ACC112 (cell line): Measurements from ENCODE around the gene AP3D1.
"Not testable (repeated sequence)": the region's sequence is repeated elsewhere in the genome, so short reads cannot be mapped to it uniquely, and the experiment has no call there.

Experiments used
- H2AFZ ChIP-seq: fragments of 200-600 bp; sonication (generic); one replicate; pipeline ENCODE4 v1.6.0; 2017; ENCODE audit warnings: antibody characterized with exemption, low read length; ENCODE audit not compliant: unreplicated experiment
- H3K27ac ChIP-seq: fragments of 200-600 bp; sonication (generic); 2 replicates; pipeline ENCODE4 v1.5.1; 2014; ENCODE audit warnings: low read depth, mild to moderate bottlenecking, antibody characterized with exemption, low read length, moderate library complexity
- H3K27me3 ChIP-seq: fragments of 200-600 bp; sonication (generic); 2 replicates; pipeline ENCODE4 v1.6.1; 2014; ENCODE audit warnings: mild to moderate bottlenecking, antibody characterized with exemption, low read length, moderate library complexity, mixed read lengths; ENCODE audit not compliant: insufficient read depth
- H3K36me3 ChIP-seq: fragments of 200-600 bp; sonication (generic); 2 replicates; pipeline ENCODE4 v1.6.1; 2016; ENCODE audit warnings: mild to moderate bottlenecking, antibody characterized with exemption, low read length, moderate library complexity, mixed read lengths; ENCODE audit not compliant: insufficient read depth
- H3K4me1 ChIP-seq: fragments of 200-600 bp; sonication (generic); one replicate; pipeline ENCODE4 v1.6.1; 2016; ENCODE audit warnings: low read length, mixed read lengths; ENCODE audit not compliant: insufficient read depth, unreplicated experiment, control insufficient read depth
- H3K4me3 ChIP-seq: fragments of 200-600 bp; sonication (generic); 2 replicates; pipeline ENCODE4 v1.5.1; 2014; ENCODE audit warnings: mild to moderate bottlenecking, low read depth, low read length
- H3K79me2 ChIP-seq: fragments of 200-600 bp; sonication (generic); one replicate; pipeline ENCODE4 v1.6.0; 2016; ENCODE audit warnings: low read length; ENCODE audit not compliant: control insufficient read depth, unreplicated experiment, insufficient read depth

Gene AP3D1

DNA sequence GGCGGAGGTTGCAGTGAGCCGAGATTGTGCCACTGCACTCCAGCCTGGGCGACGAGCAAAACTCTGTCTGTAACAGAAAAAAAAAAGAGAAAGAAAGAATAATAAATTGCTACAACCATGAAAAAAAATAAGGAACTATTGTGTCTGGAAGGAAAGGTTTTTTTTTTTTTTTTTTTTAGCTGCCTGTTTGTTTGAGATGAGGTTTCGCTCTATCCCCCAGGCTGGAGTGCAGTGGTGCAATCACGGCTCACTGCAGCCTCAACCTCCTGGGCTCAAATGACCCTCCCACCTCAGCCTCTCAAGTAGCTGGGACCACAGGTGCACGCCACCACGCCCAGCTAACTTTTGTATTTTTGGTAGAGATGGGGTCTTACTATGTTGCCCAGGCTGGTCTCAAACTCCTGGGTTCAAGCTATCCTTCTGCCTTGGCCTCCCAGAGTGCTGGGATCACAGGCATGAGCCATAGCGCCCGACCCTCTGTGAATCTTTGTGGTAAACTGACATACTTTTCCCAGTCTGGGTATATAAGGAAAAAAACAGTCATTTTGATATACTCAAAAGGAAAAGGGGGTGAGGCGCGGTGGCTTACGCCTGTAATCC, 59.3 kb downstream of the AP3D1 start:
- Histone ChIP-seq H3K79me2 (peaks cover 56% of the 10 kb centered on the region), H3K27ac (peak overlapping the region; percentile 83), H3K4me1 (peaks cover 43% of the 10 kb centered on the region)

DNA sequence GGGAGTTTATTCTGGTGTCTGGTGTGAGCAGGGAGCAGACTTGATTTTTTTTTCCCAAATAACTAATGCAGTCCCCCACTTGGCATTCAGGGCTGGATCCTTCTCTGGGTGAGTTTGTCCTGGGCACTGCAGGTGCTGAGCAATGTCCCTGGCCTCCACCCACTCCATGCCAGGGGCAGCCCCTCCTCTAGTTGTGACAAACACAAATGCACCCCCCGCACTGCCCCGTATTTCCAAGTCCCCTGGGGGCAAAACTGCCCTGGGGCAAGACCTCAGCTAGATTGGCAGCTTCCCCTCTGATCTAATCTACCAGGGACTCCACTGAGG, 61.7 kb downstream of the AP3D1 start:
- H3K27me3 ChIP-seq = no peaks in the 10 kb centered on the region
- H3K36me3 ChIP-seq = no peaks in the 10 kb centered on the region
- H3K4me3 ChIP-seq = peak overlapping the region; percentile 43
- H3K27ac ChIP-seq = peak overlapping the region; percentile 83
- H2AFZ ChIP-seq = no peak overlapping the region
- H3K4me1 ChIP-seq = peaks cover 46% of the 10 kb centered on the region
- peaks cover 47% of the 10 kb centered on the region for H3K79me2 ChIP-seq

More for the DNA sequence above, 59.3 kb downstream of the AP3D1 start:
- H2AFZ ChIP-seq, H3K36me3 ChIP-seq, H3K4me3 ChIP-seq, H3K27me3 ChIP-seq: not testable (repeated sequence)

DNA sequence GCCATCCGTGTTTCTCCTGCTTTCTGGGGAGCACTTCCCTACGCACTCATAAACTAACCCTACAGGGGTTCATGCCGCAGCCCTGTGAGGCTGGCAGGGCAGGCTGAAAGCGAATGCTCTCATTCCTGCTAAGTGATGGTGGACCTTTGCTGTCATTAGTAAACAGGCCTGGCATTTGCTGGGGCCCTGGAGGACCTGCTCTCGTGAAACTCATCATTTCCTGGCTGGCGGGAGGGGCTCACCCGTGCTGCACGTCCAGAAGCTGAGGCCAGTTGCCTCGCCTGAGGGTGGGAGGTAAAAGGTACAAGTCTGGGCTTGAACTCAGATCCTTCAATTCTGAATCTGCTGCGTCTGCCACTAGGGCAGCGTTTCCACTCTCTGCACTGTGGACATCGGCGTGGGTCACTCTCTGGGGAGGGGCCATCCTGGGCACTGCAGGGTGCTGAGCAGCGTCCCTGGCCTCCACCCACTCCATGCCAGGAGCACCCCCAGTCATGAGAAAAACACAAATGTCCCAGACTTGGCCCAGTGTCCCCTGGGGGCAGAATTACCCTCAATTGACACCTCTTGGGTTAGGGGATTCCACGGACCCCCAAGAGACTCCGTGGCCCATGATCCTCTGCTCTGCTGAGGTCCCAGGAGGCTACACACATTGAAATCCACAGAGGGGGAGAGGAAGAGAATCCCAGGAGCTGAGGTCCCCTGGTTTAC, 62.2 kb downstream of the AP3D1 start:
- Histone ChIP-seq H3K27me3 (no peaks in the 10 kb centered on the region), H2AFZ (no peak overlapping the region), H3K4me1 (peaks cover 46% of the 10 kb centered on the region), H3K79me2 (peaks cover 41% of the 10 kb centered on the region), H3K4me3 (peak overlapping the region; percentile 43; the same call in 1 of the 2 replicates), H3K27ac (peak overlapping the region; percentile 83), H3K36me3 (no peaks in the 10 kb centered on the region)

DNA sequence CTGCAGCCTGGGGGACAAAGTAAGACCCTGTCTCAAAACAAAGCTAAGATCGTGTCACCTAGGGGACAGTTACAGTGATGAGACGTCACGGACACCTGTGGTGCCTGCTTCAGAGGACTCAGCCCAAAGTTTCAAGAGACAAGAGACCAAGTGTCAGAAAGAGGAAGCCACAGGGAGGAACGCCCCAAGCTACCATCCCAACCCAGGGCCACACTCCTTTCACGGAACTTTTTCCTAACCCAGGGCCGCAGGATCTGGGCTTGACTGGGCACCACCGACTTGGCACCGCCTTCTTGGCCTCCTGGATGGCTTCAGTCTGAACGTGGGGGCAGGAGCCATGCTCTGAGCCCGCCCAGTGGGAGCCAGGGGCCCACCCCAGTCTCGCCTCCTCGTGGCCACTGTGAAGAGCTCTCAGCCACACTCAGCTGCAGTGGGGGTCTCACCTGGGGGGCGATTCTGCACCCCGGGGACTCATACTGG, 63.7 kb downstream of the AP3D1 start:
- H3K79me2 ChIP-seq = peaks cover 29% of the 10 kb centered on the region
- peaks cover 42% of the 10 kb centered on the region for H3K4me1 ChIP-seq
- H3K27me3 ChIP-seq = no peaks in the 10 kb centered on the region
- H3K36me3 ChIP-seq = no peaks in the 10 kb centered on the region
- H3K27ac ChIP-seq = no peak overlapping the region
- H3K4me3 ChIP-seq = no peak overlapping the region
- no peak overlapping the region for H2AFZ ChIP-seq

DNA sequence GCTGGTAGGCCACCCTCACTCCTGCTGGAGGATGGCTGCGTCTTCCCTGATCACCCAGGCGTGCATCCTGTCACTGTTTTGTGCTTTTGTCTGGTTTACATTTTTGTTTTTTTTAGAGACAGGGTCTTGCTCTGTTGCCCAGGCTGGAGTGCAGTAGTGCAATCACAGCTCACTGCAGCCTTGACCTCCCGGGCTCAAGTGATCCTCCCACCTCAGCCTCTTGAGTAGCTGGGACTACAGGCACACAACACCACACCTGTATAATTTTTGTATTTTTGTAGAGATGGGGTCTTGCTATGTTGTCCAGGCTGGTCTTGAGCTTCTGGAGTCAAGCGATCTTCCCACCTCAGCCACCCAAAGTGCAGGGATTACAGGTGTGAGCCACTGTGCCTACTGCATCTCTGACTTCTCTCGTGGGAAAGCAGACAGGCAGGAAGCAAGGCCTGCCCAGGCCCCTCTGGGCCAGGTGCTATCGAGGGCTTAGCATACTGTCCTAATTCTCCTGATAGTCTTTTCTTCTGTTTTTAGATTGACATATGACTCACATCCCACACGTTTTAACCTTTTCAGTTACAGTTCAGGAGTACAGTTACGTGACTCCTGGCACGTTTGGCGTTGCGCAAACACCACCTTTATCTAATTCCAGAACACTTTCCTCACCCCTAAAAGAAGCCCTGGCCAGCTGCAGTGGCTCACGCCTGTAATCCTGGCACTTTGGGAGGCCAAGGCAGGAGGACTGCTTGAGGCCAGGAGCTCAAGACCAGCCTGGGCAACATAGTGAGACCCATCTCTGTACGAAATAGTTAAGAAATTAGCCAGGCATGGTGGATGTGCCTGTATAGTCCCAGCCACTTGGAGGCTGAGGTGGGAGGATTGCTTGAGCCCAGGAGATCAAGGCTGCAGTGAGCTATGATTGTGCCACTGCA, 64.4 kb downstream of the AP3D1 start:
- not testable (repeated sequence) for H3K27me3 ChIP-seq, H2AFZ ChIP-seq, H3K4me3 ChIP-seq, H3K27ac ChIP-seq, H3K36me3 ChIP-seq
- peaks cover 31% of the 10 kb centered on the region for H3K79me2 ChIP-seq
- H3K4me1 ChIP-seq = peaks cover 37% of the 10 kb centered on the region

DNA sequence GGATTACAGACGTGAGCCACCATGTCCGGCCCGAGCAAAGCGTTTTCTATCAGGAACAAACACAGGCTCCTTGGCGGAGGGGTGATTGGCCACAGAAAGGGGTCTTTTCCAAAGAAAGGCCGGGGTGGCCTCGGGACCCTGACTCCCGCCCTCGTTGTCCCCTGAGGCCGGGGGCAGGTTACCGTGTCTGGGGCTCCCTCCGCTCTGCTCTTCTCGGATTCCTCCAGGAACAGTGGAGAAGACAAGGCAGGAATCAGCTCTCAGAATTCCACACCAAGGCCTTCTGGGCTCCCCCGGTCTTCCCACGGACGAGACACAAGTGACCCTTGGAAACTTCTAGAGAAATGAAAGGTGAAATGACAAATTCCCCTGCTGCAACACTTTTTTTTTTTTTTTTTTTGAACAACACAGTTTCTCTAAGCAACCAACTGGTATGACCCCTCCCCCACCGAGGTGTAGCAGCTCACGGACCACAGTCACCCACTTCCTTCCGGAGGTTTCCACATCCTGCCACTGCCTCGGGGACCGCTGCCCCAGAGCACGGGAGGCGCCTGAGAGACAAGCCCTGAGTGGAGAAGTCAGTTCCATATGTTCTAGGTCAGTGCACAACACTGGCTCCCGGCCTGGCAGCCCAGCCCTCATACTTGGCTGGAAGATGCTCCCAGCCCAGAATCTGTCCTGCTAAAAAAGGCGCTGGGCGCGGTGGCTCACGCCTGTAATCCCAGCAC, 66.2 kb downstream of the AP3D1 start:
- H3K36me3 ChIP-seq = no peaks in the 10 kb centered on the region
- no peak overlapping the region for H3K27ac ChIP-seq
- no peaks in the 10 kb centered on the region for H3K27me3 ChIP-seq
- H3K79me2 ChIP-seq = peaks cover 31% of the 10 kb centered on the region
- H2AFZ ChIP-seq = no peak overlapping the region
- peaks cover 27% of the 10 kb centered on the region for H3K4me1 ChIP-seq
- no peak overlapping the region for H3K4me3 ChIP-seq

DNA sequence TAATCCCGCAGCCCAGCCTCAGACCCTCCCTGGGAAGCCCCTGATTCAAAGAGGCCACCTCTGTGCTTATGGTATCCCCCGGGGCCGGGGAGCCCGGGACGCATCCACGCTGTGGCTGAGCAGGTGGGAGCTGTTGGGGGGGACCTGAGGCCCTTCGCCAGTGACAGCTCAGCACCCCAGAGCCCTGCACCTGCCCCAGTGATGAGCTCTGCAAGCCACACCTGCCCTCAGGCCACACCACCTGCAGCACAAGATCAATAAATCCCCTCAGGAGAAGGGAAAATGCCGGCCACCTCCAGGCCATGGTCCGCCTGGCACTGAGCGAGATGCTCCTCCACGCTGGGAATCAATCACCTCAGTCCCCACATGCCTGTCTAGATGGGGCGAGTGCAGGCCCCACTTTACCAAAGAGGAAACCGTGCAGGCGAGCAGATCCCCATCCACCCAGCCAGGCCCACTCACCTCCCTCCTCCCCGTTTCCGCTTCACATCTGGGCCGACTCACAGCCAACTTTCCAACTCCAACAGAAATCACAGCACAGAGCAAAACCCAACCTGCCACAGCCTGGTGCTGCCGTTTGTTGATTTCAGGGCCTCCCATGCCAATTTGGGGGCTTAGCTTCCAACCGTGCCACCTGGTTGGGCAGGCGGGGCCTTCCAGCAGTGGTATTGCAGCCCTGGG, 68.1 kb downstream of the AP3D1 start:
- no peak overlapping the region for H2AFZ ChIP-seq
- H3K27me3 ChIP-seq = no peaks in the 10 kb centered on the region
- no peak overlapping the region for H3K27ac ChIP-seq
- H3K4me3 ChIP-seq = no peak overlapping the region
- no peaks in the 10 kb centered on the region for H3K36me3 ChIP-seq
- peaks cover 17% of the 10 kb centered on the region for H3K79me2 ChIP-seq
- H3K4me1 ChIP-seq = peaks cover 11% of the 10 kb centered on the region

DNA sequence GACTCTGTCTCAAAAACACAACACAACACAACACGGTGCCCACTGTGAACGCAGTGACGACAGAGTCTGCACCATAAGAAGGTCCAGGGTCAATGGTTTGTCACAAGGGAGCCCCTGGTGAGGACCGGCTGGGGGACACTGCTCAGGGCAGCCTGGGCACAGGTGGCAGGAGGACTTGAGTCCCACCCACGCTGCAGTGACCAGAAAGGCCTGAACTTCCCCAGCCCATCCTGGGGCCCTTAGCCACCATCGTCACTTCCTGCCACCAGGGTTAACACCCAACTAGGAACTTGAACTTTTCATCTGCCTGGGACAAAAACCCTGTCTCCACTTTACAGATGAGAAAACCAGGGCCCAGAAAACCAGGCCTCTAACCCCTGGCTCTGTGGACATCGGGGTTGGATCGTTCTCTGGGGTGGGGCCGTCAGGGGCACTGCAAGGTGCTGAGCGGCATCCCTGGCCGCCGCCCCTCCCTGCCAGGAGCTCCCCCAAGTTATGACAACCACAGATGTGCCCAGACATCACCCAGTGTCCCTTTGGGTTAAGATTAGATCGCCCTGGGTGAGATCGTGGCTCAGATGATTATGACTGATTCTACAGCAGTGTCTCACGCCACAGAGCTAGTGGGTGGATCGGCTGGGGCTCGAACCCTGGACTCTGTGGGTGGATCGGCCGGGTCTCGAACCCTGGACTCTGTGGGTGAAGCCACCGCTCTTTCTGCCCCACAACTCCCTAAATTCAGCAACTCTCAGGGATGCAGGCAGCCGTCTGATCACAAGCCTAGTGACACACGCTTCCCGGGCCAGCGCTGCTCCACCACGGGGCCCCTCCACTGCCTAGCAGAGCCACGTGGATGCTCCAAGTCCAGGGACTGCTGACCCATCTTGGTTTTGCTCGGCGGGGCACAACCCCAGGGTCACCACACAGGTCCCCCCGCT, 69.2 kb downstream of the AP3D1 start:
- H3K4me1 ChIP-seq = peaks cover 3% of the 10 kb centered on the region
- H3K4me3 ChIP-seq = no peak overlapping the region
- no peak overlapping the region for H2AFZ ChIP-seq
- no peaks in the 10 kb centered on the region for H3K27me3 ChIP-seq
- H3K27ac ChIP-seq = no peak overlapping the region
- H3K79me2 ChIP-seq = peaks cover 6% of the 10 kb centered on the region
- H3K36me3 ChIP-seq = no peaks in the 10 kb centered on the region

DNA sequence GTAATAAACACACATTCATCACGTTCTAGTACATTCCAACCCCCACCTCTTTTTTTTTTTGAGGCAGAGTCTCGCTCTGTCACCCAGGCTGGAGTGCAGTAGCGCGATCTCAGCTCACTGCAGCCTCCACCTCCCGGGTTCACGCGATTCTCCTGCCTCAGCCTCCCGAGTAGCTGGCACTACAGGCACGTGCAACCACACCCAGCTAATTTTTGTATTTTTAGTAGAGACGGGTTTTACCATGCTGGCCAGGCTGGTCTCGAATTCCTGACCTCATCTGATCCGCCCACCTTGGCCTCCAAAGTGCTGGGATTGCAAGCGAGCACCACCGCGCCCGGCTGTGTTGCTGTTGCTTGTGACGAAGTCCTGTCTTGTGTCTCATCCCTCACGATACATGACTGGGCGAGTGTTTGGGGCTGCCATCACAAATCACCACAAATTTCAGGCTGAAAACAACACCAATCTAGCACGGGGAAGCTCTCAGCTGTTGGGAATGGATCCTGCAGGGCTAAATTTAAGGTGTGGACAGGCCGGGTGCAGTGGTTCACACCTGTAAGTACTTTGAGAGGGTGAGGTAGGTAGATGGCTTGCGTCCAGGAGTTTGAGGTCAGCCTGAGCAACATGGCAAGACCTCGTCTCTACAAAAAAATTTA, 70.9 kb downstream of the AP3D1 start:
- Histone ChIP-seq H3K27me3 (no peaks in the 10 kb centered on the region), H3K36me3 (no peaks in the 10 kb centered on the region), H3K4me3 (no peak overlapping the region), H3K79me2 (peaks cover 3% of the 10 kb centered on the region), H3K4me1 (no peaks in the 10 kb centered on the region), H2AFZ (no peak overlapping the region), H3K27ac (no peak overlapping the region)
